HG03280 (cell line): ENCODE data around the gene FCHO1.

ENCODE experiments used
- ATAC-seq: cut with Tn5 transposase; IDR thresholded peaks from one replicate; pipeline ENCODE4 v1.9.1; 2021; ENCODE audit warnings: mild to moderate bottlenecking, moderate library complexity; ENCODE audit not compliant: unreplicated experiment

FCHO1 gene

DNA sequence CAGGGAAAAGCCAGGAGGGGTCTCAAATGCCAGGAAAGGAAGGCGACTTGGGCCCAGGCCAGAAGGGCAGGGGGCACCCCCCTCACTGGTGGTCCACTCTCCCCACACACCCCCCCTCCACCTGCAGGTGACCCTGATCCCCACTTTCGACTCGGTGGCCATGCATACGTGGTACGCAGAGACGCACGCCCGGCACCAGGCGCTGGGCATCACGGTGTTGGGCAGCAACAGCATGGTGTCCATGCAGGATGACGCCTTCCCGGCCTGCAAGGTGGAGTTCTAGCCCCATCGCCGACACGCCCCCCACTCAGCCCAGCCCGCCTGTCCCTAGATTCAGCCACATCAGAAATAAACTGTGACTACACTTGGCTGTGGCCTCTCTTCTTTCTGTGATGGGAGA is 17.1 kb upstream of the FCHO1 start:
- no peak for ATAC-seq

DNA sequence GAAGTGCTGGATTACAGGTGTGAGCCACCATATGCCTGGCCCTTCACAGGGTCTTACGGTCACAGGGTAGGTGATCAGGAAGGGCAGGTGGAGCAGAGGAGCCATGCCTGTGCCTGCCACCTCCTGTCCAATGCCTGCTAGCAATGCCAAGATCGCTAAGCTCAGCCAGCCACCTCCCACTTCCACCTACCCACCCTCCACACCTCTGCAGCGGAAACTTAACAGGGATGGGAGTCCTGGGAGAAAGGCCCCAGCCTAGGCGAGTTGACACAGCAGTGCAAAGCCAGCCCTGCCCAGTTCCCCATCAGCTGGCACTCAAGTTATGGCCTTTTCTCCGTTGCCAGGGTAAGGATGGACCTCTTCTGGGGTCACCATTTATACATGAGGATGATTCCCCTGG is 15.9 kb upstream of the FCHO1 start:
- ATAC-seq, result no peak

DNA sequence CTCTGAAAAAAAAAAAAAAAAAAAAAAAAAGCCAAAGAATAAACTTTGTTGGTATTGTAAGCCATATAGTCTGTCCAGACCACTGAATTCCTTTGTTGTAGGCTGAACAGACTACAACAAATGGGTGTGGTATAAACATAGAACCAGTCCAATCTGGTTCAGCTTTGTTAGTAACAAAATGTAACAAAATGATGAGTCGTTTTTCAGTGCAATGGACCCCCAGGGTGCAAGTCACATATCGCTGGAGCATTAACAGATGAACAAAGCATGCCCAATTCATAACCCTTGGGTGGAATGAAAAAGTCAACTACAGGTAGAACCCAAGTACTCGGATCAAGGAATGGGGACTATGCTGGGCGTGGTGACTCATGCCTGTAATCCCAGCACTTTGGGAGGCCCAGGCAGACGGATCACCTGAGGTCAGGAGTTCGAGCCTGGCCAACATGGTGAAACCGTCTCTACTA is 13.6 kb upstream of the FCHO1 start:
- no peak for ATAC-seq

GRCh38 chr19:17739121-17739875 is 12.0 kb upstream of the FCHO1 start:
- no peak for ATAC-seq

GRCh38 chr19:17741456-17741855 is 9.8 kb upstream of the FCHO1 start:
- no peak for ATAC-seq

DNA sequence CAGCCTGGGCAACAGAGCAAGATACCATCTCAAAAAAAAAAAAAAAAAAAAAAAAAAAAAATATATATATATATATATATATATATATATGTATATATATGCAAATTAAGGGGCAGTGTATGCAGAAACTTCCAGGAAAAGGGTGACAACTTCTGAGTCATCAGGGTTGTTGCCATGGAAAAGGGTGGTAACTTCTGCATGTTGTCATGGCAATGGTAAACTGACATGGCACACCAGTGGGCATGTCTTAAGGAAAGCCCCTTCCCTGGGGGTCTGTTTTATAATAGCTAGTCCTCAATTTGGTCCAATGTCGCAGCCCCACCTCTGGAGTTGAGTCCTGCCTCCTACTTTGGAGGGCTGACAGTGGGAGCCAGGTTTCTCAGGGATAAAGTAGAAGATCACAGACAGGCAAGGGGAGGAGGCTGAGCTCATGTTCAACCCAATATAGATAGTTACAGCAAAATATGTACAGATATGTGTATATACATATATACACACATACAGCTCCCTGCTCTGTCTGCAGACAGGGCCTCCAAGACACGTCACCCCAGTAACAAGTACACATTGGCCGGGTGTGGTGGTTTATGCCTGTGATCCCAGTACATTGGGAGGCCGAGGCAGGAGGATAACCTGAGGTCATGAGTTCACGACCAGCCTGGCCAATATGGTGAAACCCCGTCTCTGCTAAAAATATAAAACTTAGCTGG is 7.2 kb upstream of the FCHO1 start:
- ATAC-seq, result no peak

DNA sequence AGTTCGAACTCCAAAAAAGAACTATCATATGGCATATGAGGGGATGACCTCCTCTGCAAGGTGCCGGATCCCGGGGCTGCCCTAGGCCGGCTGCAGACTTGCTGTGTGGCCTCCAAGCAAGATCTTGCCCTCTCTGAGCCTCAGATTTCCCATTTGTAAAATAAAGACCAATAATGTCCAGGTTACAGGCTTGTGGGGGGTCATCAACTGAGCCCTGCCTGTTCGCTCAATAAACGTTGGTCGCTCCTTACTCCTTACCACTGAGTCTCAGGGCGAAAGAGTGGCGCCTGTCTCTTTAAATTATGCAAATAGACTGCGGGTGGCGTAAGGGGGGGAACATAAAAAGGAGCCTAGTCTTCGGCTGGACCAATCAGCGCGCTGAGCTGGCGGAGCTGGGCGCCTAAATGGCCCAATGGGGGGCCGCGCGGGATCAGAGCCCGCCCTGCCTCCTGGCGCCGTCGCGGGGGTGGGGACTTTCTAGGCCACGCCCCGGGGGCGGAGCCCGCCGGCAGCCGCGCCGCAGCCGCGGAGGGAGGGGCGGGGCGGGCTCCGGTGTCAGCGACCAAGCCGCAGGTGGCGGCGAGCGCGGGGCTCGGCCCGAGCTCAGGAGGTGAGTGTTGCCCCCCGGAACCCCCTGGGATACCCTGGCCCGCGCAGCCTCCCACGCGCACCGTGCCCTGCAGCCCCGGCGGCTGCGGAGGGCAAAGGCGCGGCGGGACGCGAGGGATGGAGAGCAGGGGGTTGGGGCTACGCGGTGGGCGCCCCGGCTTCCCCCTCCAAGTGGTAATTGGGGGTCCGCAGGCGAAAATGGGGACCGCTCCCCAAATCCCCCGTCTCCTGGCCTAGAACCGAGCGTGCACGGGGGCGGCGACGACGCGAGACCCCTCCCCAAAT is 3.8 kb upstream of the FCHO1 start:
- peak; percentile 85 for ATAC-seq

GRCh38 chr19:17748884-17749638 is 2.2 kb upstream of the FCHO1 start:
- no peak for ATAC-seq

DNA sequence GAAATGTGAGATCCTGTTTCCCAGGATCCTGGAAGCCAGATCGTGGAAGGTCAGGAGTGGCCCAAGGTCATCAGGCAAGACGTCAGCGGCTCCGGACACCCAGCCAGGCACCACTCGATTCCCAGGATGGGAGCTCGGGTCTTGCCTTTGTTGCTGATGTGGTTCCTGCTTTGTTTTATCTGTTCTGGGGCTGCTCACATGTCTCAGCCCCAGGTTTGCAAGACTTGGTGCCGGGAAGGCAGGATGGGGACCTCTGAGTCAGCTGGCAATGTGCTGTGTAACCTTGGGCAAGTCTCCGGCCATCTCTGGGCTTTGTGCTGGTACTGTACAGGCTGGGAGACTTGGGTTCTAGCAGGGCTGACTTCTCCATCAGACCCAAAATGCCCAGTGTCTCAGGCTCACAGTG is 1.4 kb upstream of the FCHO1 start:
- ATAC-seq, result no peak

DNA sequence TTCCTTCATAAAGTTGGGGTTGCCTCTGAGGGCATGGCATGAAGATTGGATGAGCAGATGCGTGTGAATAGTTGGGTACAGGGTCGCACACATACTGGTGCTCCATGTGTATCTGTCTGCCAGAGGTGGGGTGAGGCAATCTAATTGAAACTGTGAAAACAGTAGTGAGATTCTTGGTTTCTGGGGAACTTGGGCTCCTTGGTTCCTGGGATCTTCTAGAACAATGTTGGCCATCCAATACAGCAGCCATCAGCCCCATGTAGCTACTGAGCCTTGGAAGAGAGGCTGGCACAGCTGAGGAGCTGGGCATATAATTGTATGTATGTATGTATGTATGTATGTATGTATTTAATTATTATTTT is 616 bp downstream of the FCHO1 start:
- no peak for ATAC-seq

GRCh38 chr19:17752865-17753639 is 1.8 kb downstream of the FCHO1 start:
- no peak for ATAC-seq

DNA sequence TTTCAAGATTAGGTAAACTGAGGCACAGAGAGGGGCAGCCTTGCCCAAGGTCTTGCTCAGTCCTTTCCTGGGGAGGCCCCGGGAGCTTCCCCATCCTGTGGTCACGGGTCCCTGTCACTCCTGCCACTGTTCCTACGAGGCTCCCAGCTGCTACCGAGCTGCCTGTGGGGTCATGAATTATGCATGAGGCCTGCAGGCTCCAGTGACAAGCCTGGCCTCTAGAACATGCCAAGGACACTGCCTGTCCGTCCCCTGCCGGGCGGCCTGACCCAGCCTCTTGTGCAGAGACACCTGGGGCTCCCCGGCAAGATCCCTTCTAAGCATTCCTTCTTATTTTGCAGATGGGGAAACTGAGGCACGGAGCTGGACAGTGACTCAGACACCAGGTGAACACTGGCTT is 2.7 kb downstream of the FCHO1 start:
- ATAC-seq, result no peak

DNA sequence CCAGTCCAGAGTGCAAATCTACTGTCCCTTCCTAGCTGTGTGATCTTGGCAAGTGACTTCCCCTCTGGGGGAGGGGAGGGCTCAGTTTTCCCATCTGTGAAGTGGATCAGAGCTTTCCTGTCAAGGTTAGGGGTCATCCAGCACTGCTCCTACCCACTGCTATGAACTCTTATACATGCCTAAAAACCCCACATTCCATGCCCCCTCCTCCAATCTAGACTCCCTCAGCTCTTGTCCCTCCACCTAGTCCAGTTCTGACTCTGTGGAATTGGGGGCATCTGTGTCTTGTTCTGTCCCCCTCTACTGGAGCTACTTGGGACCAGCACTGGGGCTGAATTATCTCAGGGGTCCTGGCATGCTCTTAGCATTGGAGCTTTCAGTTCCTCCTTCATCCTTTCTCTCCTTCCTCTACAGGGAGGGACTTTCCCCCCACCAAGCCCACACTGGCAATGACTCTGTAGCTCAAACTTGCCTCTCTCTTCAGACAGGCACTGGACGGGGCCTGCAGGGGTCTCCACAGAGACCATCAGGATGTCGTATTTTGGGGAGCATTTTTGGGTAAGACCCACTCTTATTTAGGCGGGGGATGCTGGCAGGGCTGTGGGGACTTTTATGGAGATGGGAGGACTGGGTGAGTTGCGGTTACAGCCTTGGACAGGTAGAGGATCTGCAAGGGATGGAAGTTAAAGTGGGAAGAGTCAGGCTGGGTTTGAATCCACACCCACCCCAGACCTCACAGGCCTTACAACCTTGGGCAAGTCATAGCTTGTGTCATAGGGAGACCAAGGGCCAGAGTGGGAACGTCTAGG is 3.6 kb downstream of the FCHO1 start:
- peak; percentile 40 for ATAC-seq

GRCh38 chr19:17755443-17755890 is 4.2 kb downstream of the FCHO1 start:
- ATAC-seq, result no peak

- no peak for ATAC-seq
These were observed 4.8 kb downstream of the FCHO1 start for GRCh38 chr19:17755977-17756670.

- no peak for ATAC-seq
These were observed 5.8 kb downstream of the FCHO1 start for GRCh38 chr19:17757125-17757524.

DNA sequence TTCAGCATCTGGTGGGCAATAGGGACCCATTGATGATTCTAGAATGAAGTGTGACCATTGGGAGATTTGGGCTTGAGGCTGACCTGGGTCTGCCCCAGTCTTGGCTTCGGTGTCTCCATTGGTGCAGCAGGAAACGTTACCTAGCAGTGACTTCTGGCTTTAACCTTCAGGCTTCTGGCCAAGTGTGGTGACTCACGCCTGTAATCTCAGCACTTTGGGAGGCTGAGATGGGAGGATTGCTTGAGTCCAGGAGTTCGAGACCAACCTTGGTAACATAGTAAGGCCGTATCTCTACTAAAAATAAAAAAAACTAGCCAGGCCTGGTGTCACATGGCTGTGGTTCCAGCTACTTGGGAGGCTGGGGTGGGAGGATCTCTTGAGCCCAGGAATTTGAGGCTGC is 7.2 kb downstream of the FCHO1 start:
- ATAC-seq, result no peak

- ATAC-seq, result no peak
These were observed 9.9 kb downstream of the FCHO1 start for GRCh38 chr19:17761148-17761547.
